Placental pericyte (primary cell): ENCODE results near the gene TMEM231. TPM values are rescaled to one million over a fixed set of nuclear protein-coding genes. Genes with fewer than 3 reads are reported as not detected.

ENCODE experiments used
- total RNA-seq: library from RNA; depleted of rRNA; stranded (reverse); fragments of >200 nt; gene quantifications from 2 replicates; pipeline ENCODE4 v1.2.3, GENCODE V29; 2012

The TMEM231 gene
- total RNA-seq, result 14.7 and 27.8 TPM in 2 replicates

GRCh38 chr16:75555707-75556430 lies at the start of gene TMEM231:
Gene TMEM231, minus strand, starts transcription at chr16:75556252. Its CDS starts 43 bp downstream, at chr16:75556209.

GRCh38 chr16:75566040-75566757 lies 10.1 kb upstream of the TMEM231 start, which contains the start of gene GABARAPL2:
Gene GABARAPL2, plus strand, starts transcription at chr16:75566379. Its CDS starts 108 bp downstream, at chr16:75566487.

GRCh38 chr16:75535901-75536300 lies 20.2 kb downstream of the TMEM231 start, which contains the start of gene CHST5:
Gene CHST5, minus strand, starts transcription at chr16:75536108. Its CDS starts 5,724 bp downstream, at chr16:75530384.

GRCh38 chr16:75495076-75495674 lies 60.9 kb downstream of the TMEM231 start, which contains the start of gene CHST6:
Gene CHST6, minus strand, starts transcription at chr16:75495441. Its CDS starts 15,613 bp downstream, at chr16:75479828.

Other genes with a start within 250 kb of the TMEM231 start
- 16.6 and 37.9 TPM in 2 replicates for gene CFDP1, start 122.7 kb downstream of the TMEM231 start, total RNA-seq
- gene TMEM170A, start 91.6 kb downstream of the TMEM231 start, total RNA-seq, result 17.8 and 22.8 TPM in 2 replicates
- gene CHST6, start 60.8 kb downstream of the TMEM231 start, total RNA-seq, result under 0.01 and 0.14 TPM in 2 replicates
- gene CHST5, start 20.1 kb downstream of the TMEM231 start, total RNA-seq, result under 0.01 TPM in 2 replicates
- gene GABARAPL2, start 10.1 kb upstream of the TMEM231 start, total RNA-seq, result 30.8 and 44.6 TPM in 2 replicates
- gene ADAT1, start 67.0 kb upstream of the TMEM231 start, total RNA-seq, result 56.9 and 80.6 TPM in 2 replicates
- gene KARS1, start 91.4 kb upstream of the TMEM231 start, total RNA-seq, result 160 and 162 TPM in 2 replicates
- 31.5 and 34.8 TPM in 2 replicates for gene TERF2IP, start 91.5 kb upstream of the TMEM231 start, total RNA-seq
- not detected in 2 replicates for gene CPHXL2, start 120.8 kb upstream of the TMEM231 start, total RNA-seq
- gene DUXB, start 145.2 kb upstream of the TMEM231 start, total RNA-seq, result not detected in 2 replicates
- gene CPHXL, start 170.2 kb upstream of the TMEM231 start, total RNA-seq, result not detected in 2 replicates